CD4-positive, alpha-beta T cell treated with Interleukin-17A for 4 hours (primary cell): Measurements from ENCODE around the gene LRRN4.
"Not testable (repeated sequence)": the region's sequence is repeated elsewhere in the genome, so short reads cannot be mapped to it uniquely, and the experiment has no call there.

Experiments
- DNase-seq: peaks from one replicate; pipeline ENCODE4 v3.0.0-alpha.2; 2020; ENCODE audit warnings: mixed read lengths

LRRN4 gene

GRCh38 chr20:6058684-6059295, 4.9 kb upstream of the LRRN4 start:
- DNase-seq, result no peak

- DNase-seq, result no peak
These were observed 3.8 kb upstream of the LRRN4 start for GRCh38 chr20:6057691-6058090.

- no peak for DNase-seq
These were observed 3.3 kb upstream of the LRRN4 start for GRCh38 chr20:6057139-6057538.

- no peak for DNase-seq
These were observed 2.2 kb upstream of the LRRN4 start for GRCh38 chr20:6055981-6056569.

GRCh38 chr20:6055161-6055783, 1.4 kb upstream of the LRRN4 start:
- DNase-seq, result no peak

GRCh38 chr20:6054689-6055051, 810 bp upstream of the LRRN4 start:
- not testable (repeated sequence) for DNase-seq

- DNase-seq, result no peak
These were observed 640 bp downstream of the LRRN4 start for GRCh38 chr20:6053064-6053775.

- no peak for DNase-seq
These were observed 2.4 kb downstream of the LRRN4 start for GRCh38 chr20:6051505-6051904.

GRCh38 chr20:6048391-6048790, 5.5 kb downstream of the LRRN4 start:
- DNase-seq, result no peak

GRCh38 chr20:6046432-6046831, 7.4 kb downstream of the LRRN4 start:
- DNase-seq, result no peak

GRCh38 chr20:6045566-6045965, 8.3 kb downstream of the LRRN4 start:
- DNase-seq, result no peak

GRCh38 chr20:6044115-6044514, 9.7 kb downstream of the LRRN4 start:
- DNase-seq, result no peak

GRCh38 chr20:6041808-6042265, 12.0 kb downstream of the LRRN4 start:
- no peak for DNase-seq

GRCh38 chr20:6040958-6041807, 12.7 kb downstream of the LRRN4 start:
- no peak for DNase-seq

GRCh38 chr20:6040540-6040939, 13.3 kb downstream of the LRRN4 start:
- DNase-seq, result no peak

GRCh38 chr20:6039766-6040165, 14.1 kb downstream of the LRRN4 start:
- no peak for DNase-seq

GRCh38 chr20:6038256-6038655, 15.6 kb downstream of the LRRN4 start:
- no peak for DNase-seq

- DNase-seq, result no peak
These were observed 16.8 kb downstream of the LRRN4 start for GRCh38 chr20:6037082-6037481.

GRCh38 chr20:6036213-6036612, 17.6 kb downstream of the LRRN4 start:
- DNase-seq, result no peak

- no peak for DNase-seq
These were observed 19.5 kb downstream of the LRRN4 start for GRCh38 chr20:6034134-6034969.

- DNase-seq, result not testable (repeated sequence)
These were observed 21.0 kb downstream of the LRRN4 start for GRCh38 chr20:6032907-6033306.
